ENCODE measurements around the gene WT1.

Gene WT1

GRCh38 chr11:32437495-32438345 lies 2.4 kb upstream of the WT1 start:
- peak; percentile 13 for DNase-seq

GRCh38 chr11:32436751-32437494 lies 1.6 kb upstream of the WT1 start:
- DNase-seq, result peak; percentile 18

GRCh38 chr11:32435942-32436750 lies 807 bp upstream of the WT1 start:
- DNase-seq, result peak; percentile 16

- peak; percentile 16 for DNase-seq
These were observed 223 bp downstream of the WT1 start for GRCh38 chr11:32435152-32435480.

GRCh38 chr11:32434356-32435151 lies 785 bp downstream of the WT1 start:
- peak; percentile 15 for DNase-seq

GRCh38 chr11:32433914-32434355 lies 1.4 kb downstream of the WT1 start:
- no peak for DNase-seq

GRCh38 chr11:32433101-32433913 lies 2.0 kb downstream of the WT1 start:
- no peak for DNase-seq

GRCh38 chr11:32432565-32432964 lies 2.8 kb downstream of the WT1 start:
- DNase-seq, result no peak

GRCh38 chr11:32430568-32431381 lies 4.6 kb downstream of the WT1 start:
- DNase-seq, result no peak

- DNase-seq, result no peak
These were observed 5.9 kb downstream of the WT1 start for GRCh38 chr11:32429477-32429876.

- DNase-seq, result no peak
These were observed 6.6 kb downstream of the WT1 start for GRCh38 chr11:32428665-32429303.

GRCh38 chr11:32427935-32428664 lies 7.2 kb downstream of the WT1 start:
- DNase-seq, result peak; percentile 22

- DNase-seq, result no peak
These were observed 7.8 kb downstream of the WT1 start for GRCh38 chr11:32427616-32427934.

- DNase-seq, result peak; percentile 16
These were observed 8.3 kb downstream of the WT1 start for GRCh38 chr11:32426819-32427615.

GRCh38 chr11:32426192-32426591 lies 9.1 kb downstream of the WT1 start:
- DNase-seq, result no peak

- no peak for DNase-seq
These were observed 9.6 kb downstream of the WT1 start for GRCh38 chr11:32425761-32426160.

- no peak for DNase-seq
These were observed 12.8 kb downstream of the WT1 start for GRCh38 chr11:32422545-32422944.

GRCh38 chr11:32421992-32422391 lies 13.3 kb downstream of the WT1 start:
- DNase-seq, result no peak
